Muscle layer of duodenum (tissue), 2 donors: ENCODE measurements around the gene A3GALT2.

Source experiments
- H3K27ac ChIP-seq: one replicate; pipeline ENCODE4 v1.7.0; 2013; ENCODE audit warnings: mild to moderate bottlenecking, low read length
- H3K27me3 ChIP-seq: one replicate; pipeline ENCODE4 v1.7.0; 2013; ENCODE audit warnings: low read depth, mild to moderate bottlenecking, control low read depth, low read length
- H3K36me3 ChIP-seq, 2 donors: one replicate each; pipeline ENCODE4 v1.7.0; 2013; ENCODE audit warnings: low read length in 2 of 2, control low read depth in 1 of 2, mild to moderate bottlenecking in 1 of 2; ENCODE audit not compliant: insufficient read depth in 2 of 2, control insufficient read depth in 1 of 2
- H3K4me1 ChIP-seq, 2 donors: one replicate each; pipeline ENCODE4 v1.7.0; 2013; ENCODE audit warnings: low read length in 2 of 2, mild to moderate bottlenecking in 2 of 2, control low read depth in 1 of 2, moderate library complexity in 1 of 2; ENCODE audit not compliant: insufficient read depth in 2 of 2, control insufficient read depth in 1 of 2
- H3K4me3 ChIP-seq, 2 donors: one replicate each; pipeline ENCODE4 v1.7.0; 2013; ENCODE audit warnings: low read length in 2 of 2, low read depth in 1 of 2, mild to moderate bottlenecking in 1 of 2
- H3K9me3 ChIP-seq, 2 donors: one replicate each; pipeline ENCODE4 v1.7.0; 2013; ENCODE audit warnings: low read length in 2 of 2, control low read depth in 1 of 2, mild to moderate bottlenecking in 1 of 2; ENCODE audit not compliant: control insufficient read depth in 1 of 2
- donor health status: healthy.

The A3GALT2 gene

DNA sequence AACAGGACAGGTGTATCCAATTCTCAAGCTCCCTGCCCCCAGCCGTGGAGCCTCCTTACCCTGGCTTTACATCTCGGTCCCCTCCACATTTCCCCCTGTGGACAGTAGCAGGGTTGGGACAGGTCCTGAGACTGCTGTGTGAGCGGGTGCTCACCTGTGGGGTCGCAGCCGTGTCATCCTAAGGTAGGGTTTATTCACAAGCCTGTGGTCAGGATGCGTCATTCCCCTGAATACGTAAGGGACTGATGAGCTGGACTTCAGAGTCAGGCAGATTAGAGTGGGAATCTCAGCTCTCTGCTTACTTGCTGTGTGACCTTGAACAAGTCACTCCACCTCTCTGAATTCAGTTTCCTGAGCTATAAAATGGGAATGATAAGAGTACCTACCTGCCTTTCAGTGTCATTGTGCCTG lies 46.9 kb downstream of the A3GALT2 start:
- Histone ChIP-seq H3K9me3 (no peaks in the 10 kb centered on the region), H3K4me1 (no peaks in the 10 kb centered on the region), H3K27me3 (no peaks in the 10 kb centered on the region), H3K4me3 (no peak overlapping the region), H3K36me3 (peaks cover 12 to 20% of the 10 kb centered on the region in 2 donors), H3K27ac (no peak overlapping the region)

DNA sequence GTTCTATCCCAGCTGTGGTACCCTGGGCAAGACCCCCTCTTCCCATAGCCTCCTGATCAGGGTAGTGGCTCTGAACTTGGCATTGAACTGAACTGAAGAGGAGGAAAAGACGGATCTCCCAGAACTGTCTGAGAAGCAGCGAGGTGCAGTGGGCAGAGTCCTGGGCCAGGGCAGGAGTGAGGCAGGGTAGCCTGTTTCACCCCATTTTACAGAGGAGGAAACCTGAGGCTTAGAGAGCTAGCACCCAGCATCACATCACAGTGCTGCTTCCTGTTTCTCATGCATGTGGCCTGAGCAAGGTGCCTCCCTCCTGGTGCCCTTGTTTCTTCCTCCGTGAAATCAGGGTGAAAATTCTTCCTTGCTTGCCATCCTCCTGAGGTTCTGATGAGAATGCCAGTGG lies 47.5 kb downstream of the A3GALT2 start:
- Histone ChIP-seq H3K36me3 (peaks cover 12 to 20% of the 10 kb centered on the region in 2 donors), H3K27ac (no peak overlapping the region)

DNA sequence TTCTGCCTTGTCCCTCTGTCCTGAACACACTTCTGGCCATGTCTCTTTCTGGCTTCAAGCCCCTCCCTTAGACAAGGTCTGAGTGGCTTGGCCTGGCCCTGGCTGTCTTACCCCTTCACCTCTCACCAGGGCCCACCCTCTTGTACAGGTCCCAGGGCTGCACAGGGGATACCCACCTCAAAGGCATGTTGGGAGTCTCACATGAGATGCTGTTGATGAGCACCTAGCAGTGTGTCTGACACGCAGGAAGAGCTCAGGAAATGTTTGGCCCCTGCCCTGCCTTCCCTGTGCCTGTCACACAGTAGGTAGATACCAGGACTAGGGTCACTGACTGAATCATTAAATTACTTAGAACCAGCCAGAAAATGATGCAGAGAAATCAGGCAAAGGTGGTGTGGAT lies 48.0 kb downstream of the A3GALT2 start:
- H3K4me1 ChIP-seq, result peaks cover 6% of the 10 kb centered on the region in 2 donors
- no peaks in the 10 kb centered on the region for H3K9me3 ChIP-seq
- no peak overlapping the region for H3K27ac ChIP-seq
- H3K4me3 ChIP-seq, result no peak overlapping the region
- H3K36me3 ChIP-seq, result peaks cover 12 to 20% of the 10 kb centered on the region in 2 donors
- no peaks in the 10 kb centered on the region for H3K27me3 ChIP-seq

More for the DNA sequence above, 47.5 kb downstream of the A3GALT2 start:
- H3K27me3 ChIP-seq, result no peaks in the 10 kb centered on the region
- no peak overlapping the region for H3K4me3 ChIP-seq
- H3K4me1 ChIP-seq, result peaks cover 3 to 4% of the 10 kb centered on the region in 2 donors
- no peaks in the 10 kb centered on the region for H3K9me3 ChIP-seq

DNA sequence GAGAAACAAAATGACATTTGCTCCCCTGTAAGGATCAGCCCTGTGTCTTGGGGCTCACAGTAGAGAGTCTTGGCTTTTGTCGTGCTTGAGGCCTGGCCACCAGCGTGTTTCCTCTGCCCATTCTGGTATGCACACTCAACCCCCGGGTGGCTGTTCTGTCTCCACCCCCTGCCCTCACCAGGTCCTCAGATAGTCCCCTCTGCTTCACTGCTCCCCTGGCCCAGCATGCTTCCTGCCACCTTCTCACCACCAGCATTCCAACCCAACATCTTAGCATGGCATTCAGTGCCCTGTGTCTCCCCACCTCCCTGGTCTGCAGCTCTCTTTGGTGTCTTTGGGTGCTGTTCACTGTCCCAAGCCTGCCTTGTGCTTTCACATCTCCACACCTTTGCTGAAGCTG lies 48.4 kb downstream of the A3GALT2 start:
- no peak overlapping the region for H3K27ac ChIP-seq
- H3K4me3 ChIP-seq, result no peak overlapping the region
- peaks cover 11 to 16% of the 10 kb centered on the region in 2 donors for H3K36me3 ChIP-seq
- H3K27me3 ChIP-seq, result no peaks in the 10 kb centered on the region
- no peaks in the 10 kb centered on the region for H3K9me3 ChIP-seq
- H3K4me1 ChIP-seq, result peaks cover 6% of the 10 kb centered on the region in 2 donors

DNA sequence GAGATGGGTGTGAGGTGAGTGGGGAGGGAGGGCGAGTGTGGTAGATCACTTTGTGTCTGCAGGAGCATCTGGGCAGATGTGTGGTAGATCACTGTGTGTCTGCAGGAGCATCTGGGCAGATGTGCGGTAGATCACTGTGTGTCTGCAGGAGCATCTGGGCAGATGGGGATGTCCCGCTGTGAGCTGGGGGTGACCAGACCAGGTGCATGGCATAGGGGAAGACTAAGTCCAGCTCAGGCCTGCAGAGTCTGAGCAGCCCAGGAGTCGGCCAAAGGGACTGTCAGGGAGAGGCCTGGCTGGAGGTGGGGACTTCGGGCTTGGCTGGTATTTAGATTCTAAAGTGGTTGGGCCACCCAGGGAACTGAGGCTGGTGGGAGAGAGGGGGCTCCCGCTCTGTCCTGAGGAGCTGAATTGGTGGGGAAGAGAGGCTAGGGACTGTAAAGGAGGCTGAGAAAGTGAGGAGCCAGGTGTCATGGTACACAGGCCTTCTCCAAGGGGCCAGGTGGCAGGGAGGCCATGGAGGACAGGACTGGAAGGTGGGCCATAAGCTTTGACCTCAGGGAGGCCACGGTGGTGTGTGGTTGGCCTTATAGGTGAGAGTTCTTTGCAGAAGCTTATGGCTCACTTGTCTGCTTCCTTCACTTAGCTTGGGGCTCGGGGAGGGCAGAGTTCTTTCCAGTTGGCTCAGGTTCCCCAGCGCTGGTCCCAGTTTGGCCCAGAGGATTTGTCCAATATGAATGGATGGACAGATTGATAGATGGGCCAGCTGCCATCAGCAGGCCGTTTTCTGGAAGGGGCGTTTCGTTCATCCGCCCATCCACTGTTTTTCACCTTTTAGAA lies 49.0 kb downstream of the A3GALT2 start:
- H3K27me3 ChIP-seq, result no peaks in the 10 kb centered on the region
- no peak overlapping the region for H3K27ac ChIP-seq
- H3K36me3 ChIP-seq, result peaks cover 5 to 10% of the 10 kb centered on the region in 2 donors
- H3K4me1 ChIP-seq, result peaks cover 6% of the 10 kb centered on the region in 2 donors
- no peak overlapping the region for H3K4me3 ChIP-seq
- H3K9me3 ChIP-seq, result no peaks in the 10 kb centered on the region

DNA sequence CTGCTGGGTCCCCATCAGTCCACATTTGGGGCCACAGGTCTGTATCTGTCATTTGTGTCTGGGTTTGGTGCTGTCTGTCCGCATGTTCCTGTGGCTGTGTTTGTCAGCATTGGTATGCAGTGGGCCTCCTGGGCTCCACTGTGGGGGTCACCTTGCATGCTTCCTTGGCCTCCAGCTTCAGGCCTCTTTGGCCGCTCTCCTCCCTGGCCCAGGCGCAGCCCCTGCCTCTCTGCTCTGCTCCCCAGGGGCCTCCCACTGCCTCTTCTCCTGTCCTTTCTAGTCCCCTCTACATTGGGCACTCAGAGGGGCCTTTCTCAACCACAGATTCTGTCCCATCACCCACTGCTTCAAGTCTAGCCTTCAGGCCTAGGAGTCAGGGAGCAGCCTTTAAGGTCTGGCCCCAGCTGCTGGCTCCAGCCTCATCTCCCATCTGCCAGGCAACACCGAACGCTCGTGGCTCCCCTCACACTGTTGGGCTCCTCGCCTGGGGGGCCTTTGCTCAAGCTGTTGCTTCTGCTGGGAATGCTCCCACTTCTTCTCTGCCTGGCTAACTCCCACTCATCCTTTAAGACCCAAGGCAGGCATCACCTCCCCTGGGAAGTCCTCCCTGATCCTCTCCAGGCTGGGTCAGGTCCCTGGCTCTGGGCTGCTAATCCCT lies 50.0 kb downstream of the A3GALT2 start:
- Histone ChIP-seq H3K4me1 (peaks cover 6 to 11% of the 10 kb centered on the region in 2 donors), H3K27ac (no peak overlapping the region)

DNA sequence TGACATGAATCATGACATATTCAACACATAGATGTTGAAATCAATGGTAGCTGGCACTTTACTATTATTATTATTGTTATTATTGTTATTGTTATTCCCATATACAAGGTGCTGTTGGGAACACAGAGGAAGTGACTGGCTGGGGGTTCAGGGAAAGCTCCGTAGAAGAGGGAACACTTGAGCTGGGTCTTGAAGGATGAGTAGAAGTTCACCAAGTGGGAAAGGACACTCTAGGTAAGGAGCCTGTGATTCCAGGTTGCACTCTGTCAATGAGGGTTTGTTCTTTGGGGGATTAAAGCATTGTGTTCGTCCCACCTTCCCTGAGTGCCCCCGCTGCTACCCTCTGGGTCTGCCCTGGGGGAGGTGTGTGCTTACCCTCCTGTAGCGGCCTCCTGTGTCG lies 50.5 kb downstream of the A3GALT2 start:
- Histone ChIP-seq H3K4me1 (peaks cover 6 to 12% of the 10 kb centered on the region in 2 donors), H3K27me3 (no peaks in the 10 kb centered on the region), H3K27ac (no peak overlapping the region), H3K4me3 (no peak overlapping the region), H3K36me3 (peaks cover 0 to 2% of the 10 kb centered on the region in 2 donors), H3K9me3 (no peaks in the 10 kb centered on the region)

More for the DNA sequence above, 50.0 kb downstream of the A3GALT2 start:
- Histone ChIP-seq H3K36me3 (peaks cover under 1 to 2% of the 10 kb centered on the region in 2 donors), H3K9me3 (no peaks in the 10 kb centered on the region), H3K4me3 (no peak overlapping the region), H3K27me3 (no peaks in the 10 kb centered on the region)

DNA sequence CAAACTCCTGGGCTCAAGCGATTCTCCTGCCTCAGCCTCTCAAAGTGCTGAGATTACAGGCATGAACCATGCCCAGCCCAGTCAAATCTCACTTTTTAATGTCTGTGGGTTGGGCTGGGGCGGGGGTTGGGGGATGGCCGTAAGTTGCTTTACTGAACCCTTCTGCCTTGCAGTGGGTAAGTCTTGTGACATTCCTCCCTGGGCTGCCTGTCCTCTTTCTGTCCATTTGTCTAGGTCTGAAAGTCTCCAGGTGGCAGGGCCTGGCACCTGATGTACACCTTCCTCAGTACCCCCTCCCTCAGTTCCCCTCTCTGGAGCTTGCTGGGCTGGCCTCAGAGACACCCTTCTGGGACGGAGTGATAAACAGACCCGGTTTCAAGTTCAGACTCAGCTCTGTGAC lies 51.3 kb downstream of the A3GALT2 start:
- peaks cover 6 to 12% of the 10 kb centered on the region in 2 donors for H3K4me1 ChIP-seq
- H3K27ac ChIP-seq, result no peak overlapping the region

DNA sequence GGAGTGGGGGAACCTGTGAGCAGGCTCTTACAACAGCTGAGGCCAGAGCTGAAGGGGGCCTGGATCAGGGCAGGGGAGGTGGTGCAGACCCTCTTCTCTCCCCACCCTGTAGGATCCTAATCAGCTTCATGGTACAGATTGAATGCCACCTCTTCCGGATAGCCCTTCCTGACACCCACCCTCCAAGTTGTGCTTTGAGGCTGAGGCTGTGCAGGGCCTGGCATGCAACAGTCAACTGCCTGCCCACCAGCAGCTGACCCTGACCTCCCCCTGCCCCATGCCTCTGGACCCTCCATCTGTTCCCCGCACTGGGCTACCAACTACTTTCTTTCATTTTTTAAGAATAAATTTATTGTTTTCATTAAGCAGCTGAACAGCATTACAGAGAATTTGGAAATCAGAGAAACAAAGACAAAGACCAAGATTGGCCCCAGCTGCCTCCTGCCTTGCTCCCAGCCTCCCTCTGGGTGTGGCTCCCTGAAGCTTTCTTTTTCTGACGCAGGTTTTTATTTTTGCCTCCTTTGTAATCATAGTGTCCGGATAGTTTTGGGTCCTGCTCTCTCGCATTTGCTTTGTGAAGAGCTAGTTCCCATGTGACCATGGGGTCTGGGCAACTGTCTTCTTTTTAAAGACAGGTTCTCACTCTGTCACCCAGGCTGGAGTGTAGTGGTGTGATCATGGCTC lies 51.8 kb downstream of the A3GALT2 start:
- Histone ChIP-seq H3K27ac (peak overlapping the region; percentile 31), H3K36me3 (peaks cover 0 to 2% of the 10 kb centered on the region in 2 donors), H3K4me1 (peaks cover 6 to 17% of the 10 kb centered on the region in 2 donors), H3K4me3 (no peak overlapping the region), H3K27me3 (no peaks in the 10 kb centered on the region), H3K9me3 (no peaks in the 10 kb centered on the region)

More for the DNA sequence above, 51.3 kb downstream of the A3GALT2 start:
- peaks cover 0 to 2% of the 10 kb centered on the region in 2 donors for H3K36me3 ChIP-seq
- H3K9me3 ChIP-seq, result no peaks in the 10 kb centered on the region
- no peak overlapping the region for H3K4me3 ChIP-seq
- no peaks in the 10 kb centered on the region for H3K27me3 ChIP-seq

DNA sequence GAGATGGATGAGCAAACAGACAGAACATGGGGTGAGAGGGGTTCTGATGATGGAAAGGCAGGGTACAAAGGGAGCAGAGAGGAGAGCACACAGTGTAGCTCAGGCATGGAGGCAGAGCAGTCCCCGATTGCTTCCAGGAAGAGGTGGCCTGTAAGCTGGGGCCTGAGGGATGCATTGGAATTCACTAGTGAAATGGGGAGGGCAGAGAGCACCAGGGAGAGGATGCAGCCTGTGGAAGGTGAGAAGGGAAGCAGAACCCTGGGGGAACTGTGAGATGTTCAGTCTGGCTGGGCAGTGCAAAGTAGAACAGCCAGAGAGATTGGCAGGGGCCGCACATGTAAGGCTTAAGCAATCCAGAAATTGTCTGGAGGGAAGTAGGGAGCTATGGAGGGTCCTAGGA lies 52.4 kb downstream of the A3GALT2 start:
- Histone ChIP-seq H3K4me1 (peaks cover 6 to 22% of the 10 kb centered on the region in 2 donors), H3K9me3 (no peaks in the 10 kb centered on the region), H3K4me3 (no peak overlapping the region), H3K27me3 (no peaks in the 10 kb centered on the region), H3K36me3 (peaks cover 0 to 2% of the 10 kb centered on the region in 2 donors), H3K27ac (peak overlapping the region; percentile 31)
